K562 (cell line): ENCODE data around the gene FGF2. TPM values are rescaled to one million over a fixed set of nuclear protein-coding genes. Genes with fewer than 3 reads are reported as not detected.
A peak's percentile ranks its signal among the peaks of the same experiment; 100 is the strongest.

Source experiments
- CTBP1 ChIP-seq: fragments of 450-650 bp; IDR thresholded peaks from 2 replicates; pipeline ENCODE4 v1.6.1; 2016; ENCODE audit warnings: borderline replicate concordance
- CXXC5 ChIP-seq: fragments of 250-450 bp; sonication (Bioruptor Pico); IDR thresholded peaks from 2 replicates; pipeline ENCODE4 v1.8.0; 2022; ENCODE audit warnings: inconsistent platforms, mild to moderate bottlenecking, moderate library complexity
- ESRRA ChIP-seq: fragments of 450-650 bp; IDR thresholded peaks from 2 replicates; pipeline ENCODE4 v1.6.1; 2014; ENCODE audit warnings: low read depth, mild to moderate bottlenecking, moderate library complexity, borderline replicate concordance
- GTF2E2 ChIP-seq: fragments of 200-800 bp; sonication (Bioruptor generic); IDR thresholded peaks from 2 replicates; pipeline ENCODE4 v1.6.1; 2016; ENCODE audit warnings: missing genetic modification characterization, missing compliant biosample characterization
- JUND ChIP-seq, 2 experiments: IDR thresholded peaks; 2 replicates in 1 of 2; 3 replicates in 1 of 2; pipeline ENCODE4 v1.6.1; 2011; ENCODE audit warnings: borderline replicate concordance in 2 of 2, low read depth in 2 of 2, low read length in 2 of 2, improper control_type of control experiment in 1 of 2, missing biosample characterization in 1 of 2, missing genetic modification characterization in 1 of 2, missing genetic modification reagents in 1 of 2
- NR4A1 ChIP-seq, 2 experiments: fragments of 250-450 bp in 1 of 2; fragments of 450-650 bp in 1 of 2; sonication (Bioruptor Pico) in 1 of 2; IDR thresholded peaks; 2 replicates each; pipeline versions ENCODE4 v1.4.0 to v1.6.1; 2016 to 2020; ENCODE audit warnings: mild to moderate bottlenecking in 2 of 2, missing compliant biosample characterization in 1 of 2, missing genetic modification characterization in 1 of 2, moderate library complexity in 1 of 2
- PRMT5 ChIP-seq: sonication (generic); formaldehyde crosslinking; IDR thresholded peaks from 2 replicates; pipeline ENCODE4 v1.5.0; 2020; ENCODE audit warnings: missing genetic modification reagents
- SMARCE1 ChIP-seq: fragments of 450-650 bp; IDR thresholded peaks from 2 replicates; pipeline ENCODE4 v1.7.1; 2016; ENCODE audit warnings: mild to moderate bottlenecking
- ZNF316 ChIP-seq: fragments of 450-650 bp; IDR thresholded peaks from 2 replicates; pipeline ENCODE4 v1.6.1; 2016
- polyA plus RNA-seq, 8 experiments: library from polyadenylated mRNA; depleted of rRNA in 4 of 8; stranded (reverse) in 5 of 8; unstranded in 3 of 8; fragments of >200 nt; fragmentation: Nextera tagmentation in 2 of 8; fragmentation: Illumina TruSeq in 1 of 8; extraction: Ambion mirVana in 2 of 8; extraction: Trizol in 1 of 8; gene quantifications; 2 replicates each; pipeline versions ENCODE4 v1.2.1 to v1.2.3, GENCODE V29; 2011 to 2014; ENCODE audit warnings: inconsistent platforms in 1 of 8, missing spikeins in 1 of 8
- total RNA-seq, 7 experiments: library from RNA; depleted of rRNA in 6 of 7; stranded (reverse); fragments of >200 nt in 6 of 7; fragmentation: Illumina TruSeq in 2 of 7; extraction: Trizol in 2 of 7; gene quantifications; 2 replicates each; pipeline versions ENCODE4 v1.2.1 to v1.2.3, GENCODE V29; 2011 to 2021; ENCODE audit warnings: low replicate concordance in 1 of 7
- TF ChIP-seq, protein P1 (sequence below): fragments of 250-450 bp; sonication (Bioruptor Pico); IDR thresholded peaks from 2 replicates; pipeline ENCODE4 v1.5.0; 2021
- TF ChIP-seq, protein P2 (sequence below): fragments of 150-350 bp; conservative IDR thresholded peaks from 2 replicates; pipeline ENCODE4 v1.6.1; 2014; ENCODE audit warnings: low read length
- TF ChIP-seq, protein P3 (sequence below), 2 experiments: fragments of 150-350 bp in 1 of 2; IDR thresholded peaks; 2 replicates each; pipeline ENCODE4 v1.6.1; 2012 to 2016; ENCODE audit warnings: low read depth in 2 of 2, low read length in 2 of 2, mild to moderate bottlenecking in 1 of 2, moderate library complexity in 1 of 2
- TF ChIP-seq, protein P4 (sequence below): fragments of 450-650 bp; IDR thresholded peaks from 2 replicates; pipeline ENCODE4 v1.6.1; 2018; ENCODE audit warnings: mild to moderate bottlenecking, low read depth; ENCODE audit not compliant: partially characterized antibody
- TF ChIP-seq, protein P5 (sequence below), 2 experiments: fragments of 450-650 bp; conservative IDR thresholded peaks; 2 replicates each; pipeline ENCODE4 v1.6.1; 2017; ENCODE audit warnings: mild to moderate bottlenecking in 2 of 2, moderate library complexity in 2 of 2

Gene FGF2
- total and polyA plus RNA-seq, 9 of the 15 experiments (the other 6 are each of a cell fraction or from before 2014, with no cell fraction given), result 2.5 to 19.4 (median 9.2) TPM

DNA sequence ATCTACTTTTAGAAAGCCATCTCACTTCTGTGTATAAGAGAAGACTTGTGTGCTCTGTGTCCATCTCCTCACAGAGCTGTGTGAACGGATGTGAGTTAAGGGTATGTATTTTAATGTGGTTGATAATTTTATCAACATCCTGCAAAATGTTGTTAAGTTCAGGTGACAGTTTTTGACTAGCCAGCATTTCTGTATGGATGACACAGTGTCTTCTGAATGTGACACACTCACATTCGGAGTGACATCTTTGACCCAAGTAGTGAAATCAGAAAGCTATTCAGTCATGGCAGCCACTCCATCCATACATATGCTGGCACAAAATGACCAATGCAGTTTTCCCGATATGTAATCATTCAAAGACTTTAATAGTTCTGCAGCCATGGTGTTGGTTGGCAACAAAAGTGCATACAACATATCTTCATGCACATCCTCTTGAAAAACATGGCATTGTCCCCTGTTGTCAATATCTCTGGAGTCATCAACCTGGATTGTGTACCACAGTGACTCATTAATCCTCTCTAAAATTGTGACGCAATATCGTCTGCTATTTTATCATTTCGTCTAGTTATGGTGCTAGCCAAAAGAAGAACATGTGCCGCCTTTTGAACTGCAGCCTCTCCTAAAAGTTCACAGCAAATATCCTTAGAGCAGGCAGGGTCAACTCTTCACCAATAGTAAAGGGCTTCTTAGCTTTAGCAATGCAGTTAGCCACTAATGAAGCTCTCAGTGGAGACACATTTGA, 6.8 kb upstream of the FGF2 start (continued):
- TF ChIP-seq, protein P1, sequence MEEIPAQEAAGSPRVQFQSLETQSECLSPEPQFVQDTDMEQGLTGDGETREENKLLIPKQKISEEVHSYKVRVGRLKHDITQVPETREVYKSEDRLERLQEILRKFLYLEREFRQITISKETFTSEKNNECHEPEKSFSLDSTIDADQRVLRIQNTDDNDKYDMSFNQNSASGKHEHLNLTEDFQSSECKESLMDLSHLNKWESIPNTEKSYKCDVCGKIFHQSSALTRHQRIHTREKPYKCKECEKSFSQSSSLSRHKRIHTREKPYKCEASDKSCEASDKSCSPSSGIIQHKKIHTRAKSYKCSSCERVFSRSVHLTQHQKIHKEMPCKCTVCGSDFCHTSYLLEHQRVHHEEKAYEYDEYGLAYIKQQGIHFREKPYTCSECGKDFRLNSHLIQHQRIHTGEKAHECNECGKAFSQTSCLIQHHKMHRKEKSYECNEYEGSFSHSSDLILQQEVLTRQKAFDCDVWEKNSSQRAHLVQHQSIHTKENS, result no peak
- TF ChIP-seq GTF2E2 (tag), result no peak
- TF ChIP-seq, protein P2, sequence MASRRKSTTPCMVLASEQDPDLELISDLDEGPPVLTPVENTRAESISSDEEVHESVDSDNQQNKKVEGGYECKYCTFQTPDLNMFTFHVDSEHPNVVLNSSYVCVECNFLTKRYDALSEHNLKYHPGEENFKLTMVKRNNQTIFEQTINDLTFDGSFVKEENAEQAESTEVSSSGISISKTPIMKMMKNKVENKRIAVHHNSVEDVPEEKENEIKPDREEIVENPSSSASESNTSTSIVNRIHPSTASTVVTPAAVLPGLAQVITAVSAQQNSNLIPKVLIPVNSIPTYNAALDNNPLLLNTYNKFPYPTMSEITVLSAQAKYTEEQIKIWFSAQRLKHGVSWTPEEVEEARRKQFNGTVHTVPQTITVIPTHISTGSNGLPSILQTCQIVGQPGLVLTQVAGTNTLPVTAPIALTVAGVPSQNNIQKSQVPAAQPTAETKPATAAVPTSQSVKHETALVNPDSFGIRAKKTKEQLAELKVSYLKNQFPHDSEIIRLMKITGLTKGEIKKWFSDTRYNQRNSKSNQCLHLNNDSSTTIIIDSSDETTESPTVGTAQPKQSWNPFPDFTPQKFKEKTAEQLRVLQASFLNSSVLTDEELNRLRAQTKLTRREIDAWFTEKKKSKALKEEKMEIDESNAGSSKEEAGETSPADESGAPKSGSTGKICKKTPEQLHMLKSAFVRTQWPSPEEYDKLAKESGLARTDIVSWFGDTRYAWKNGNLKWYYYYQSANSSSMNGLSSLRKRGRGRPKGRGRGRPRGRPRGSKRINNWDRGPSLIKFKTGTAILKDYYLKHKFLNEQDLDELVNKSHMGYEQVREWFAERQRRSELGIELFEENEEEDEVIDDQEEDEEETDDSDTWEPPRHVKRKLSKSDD, result no peak
- peak; percentile 68; the same call in 1 of the 2 replicates for TF ChIP-seq ZNF316
- TF ChIP-seq NR4A1 (CRISPR knock-in tag; IDR thresholded peaks at IDR 0.05), result no peak
- no peak for TF ChIP-seq NR4A1 (tag; IDR thresholded peaks at IDR 0.05)
- peak; percentile 77; the same call in 1 of the 2 replicates for TF ChIP-seq JUND (IDR thresholded peaks at IDR 0.05; ENCODE audit: borderline replicate concordance, low read depth, low read length)
- TF ChIP-seq JUND (tag; IDR thresholded peaks at IDR 0.05; ENCODE audit: borderline replicate concordance, low read depth, low read length), result peak; percentile 86; the same call in 2 of the 3 replicates
- TF ChIP-seq CTBP1, result peak; percentile 60
- TF ChIP-seq, protein P3, sequence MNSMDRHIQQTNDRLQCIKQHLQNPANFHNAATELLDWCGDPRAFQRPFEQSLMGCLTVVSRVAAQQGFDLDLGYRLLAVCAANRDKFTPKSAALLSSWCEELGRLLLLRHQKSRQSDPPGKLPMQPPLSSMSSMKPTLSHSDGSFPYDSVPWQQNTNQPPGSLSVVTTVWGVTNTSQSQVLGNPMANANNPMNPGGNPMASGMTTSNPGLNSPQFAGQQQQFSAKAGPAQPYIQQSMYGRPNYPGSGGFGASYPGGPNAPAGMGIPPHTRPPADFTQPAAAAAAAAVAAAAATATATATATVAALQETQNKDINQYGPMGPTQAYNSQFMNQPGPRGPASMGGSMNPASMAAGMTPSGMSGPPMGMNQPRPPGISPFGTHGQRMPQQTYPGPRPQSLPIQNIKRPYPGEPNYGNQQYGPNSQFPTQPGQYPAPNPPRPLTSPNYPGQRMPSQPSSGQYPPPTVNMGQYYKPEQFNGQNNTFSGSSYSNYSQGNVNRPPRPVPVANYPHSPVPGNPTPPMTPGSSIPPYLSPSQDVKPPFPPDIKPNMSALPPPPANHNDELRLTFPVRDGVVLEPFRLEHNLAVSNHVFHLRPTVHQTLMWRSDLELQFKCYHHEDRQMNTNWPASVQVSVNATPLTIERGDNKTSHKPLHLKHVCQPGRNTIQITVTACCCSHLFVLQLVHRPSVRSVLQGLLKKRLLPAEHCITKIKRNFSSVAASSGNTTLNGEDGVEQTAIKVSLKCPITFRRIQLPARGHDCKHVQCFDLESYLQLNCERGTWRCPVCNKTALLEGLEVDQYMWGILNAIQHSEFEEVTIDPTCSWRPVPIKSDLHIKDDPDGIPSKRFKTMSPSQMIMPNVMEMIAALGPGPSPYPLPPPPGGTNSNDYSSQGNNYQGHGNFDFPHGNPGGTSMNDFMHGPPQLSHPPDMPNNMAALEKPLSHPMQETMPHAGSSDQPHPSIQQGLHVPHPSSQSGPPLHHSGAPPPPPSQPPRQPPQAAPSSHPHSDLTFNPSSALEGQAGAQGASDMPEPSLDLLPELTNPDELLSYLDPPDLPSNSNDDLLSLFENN (IDR thresholded peaks at IDR 0.05; ENCODE audit: low read depth in 2 of 2, low read length in 2 of 2), result no peak
- TF ChIP-seq, protein P4, sequence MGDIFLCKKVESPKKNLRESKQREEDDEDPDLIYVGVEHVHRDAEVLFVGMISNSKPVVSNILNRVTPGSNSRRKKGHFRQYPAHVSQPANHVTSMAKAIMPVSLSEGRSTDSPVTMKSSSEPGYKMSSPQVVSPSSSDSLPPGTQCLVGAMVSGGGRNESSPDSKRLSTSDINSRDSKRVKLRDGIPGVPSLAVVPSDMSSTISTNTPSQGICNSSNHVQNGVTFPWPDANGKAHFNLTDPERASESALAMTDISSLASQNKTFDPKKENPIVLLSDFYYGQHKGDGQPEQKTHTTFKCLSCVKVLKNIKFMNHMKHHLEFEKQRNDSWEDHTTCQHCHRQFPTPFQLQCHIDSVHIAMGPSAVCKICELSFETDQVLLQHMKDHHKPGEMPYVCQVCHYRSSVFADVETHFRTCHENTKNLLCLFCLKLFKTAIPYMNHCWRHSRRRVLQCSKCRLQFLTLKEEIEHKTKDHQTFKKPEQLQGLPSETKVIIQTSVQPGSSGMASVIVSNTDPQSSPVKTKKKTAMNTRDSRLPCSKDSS, result no peak
- 0 out of 2 replicates have a peak, but pooled peaks have one; percentile 15 for TF ChIP-seq ESRRA
- no peak for TF ChIP-seq PRMT5 (CRISPR knock-in tag)
- peak; percentile 48 for TF ChIP-seq CXXC5 (CRISPR knock-in tag)
- TF ChIP-seq, protein P5, sequence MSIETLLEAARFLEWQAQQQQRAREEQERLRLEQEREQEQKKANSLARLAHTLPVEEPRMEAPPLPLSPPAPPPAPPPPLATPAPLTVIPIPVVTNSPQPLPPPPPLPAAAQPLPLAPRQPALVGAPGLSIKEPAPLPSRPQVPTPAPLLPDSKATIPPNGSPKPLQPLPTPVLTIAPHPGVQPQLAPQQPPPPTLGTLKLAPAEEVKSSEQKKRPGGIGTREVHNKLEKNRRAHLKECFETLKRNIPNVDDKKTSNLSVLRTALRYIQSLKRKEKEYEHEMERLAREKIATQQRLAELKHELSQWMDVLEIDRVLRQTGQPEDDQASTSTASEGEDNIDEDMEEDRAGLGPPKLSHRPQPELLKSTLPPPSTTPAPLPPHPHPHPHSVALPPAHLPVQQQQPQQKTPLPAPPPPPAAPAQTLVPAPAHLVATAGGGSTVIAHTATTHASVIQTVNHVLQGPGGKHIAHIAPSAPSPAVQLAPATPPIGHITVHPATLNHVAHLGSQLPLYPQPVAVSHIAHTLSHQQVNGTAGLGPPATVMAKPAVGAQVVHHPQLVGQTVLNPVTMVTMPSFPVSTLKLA (conservative IDR thresholded peaks at IDR 0.05), result 0 out of 4 replicates have a peak, but pooled peaks of 1 of the 2 experiments have one; percentile 19
- TF ChIP-seq SMARCE1, result peak; percentile 65; the same call in 1 of the 2 replicates
